ENCODE results near the gene LHFPL2.
"Not testable (repeated sequence)": the region's sequence is repeated elsewhere in the genome, so short reads cannot be mapped to it uniquely, and the experiment has no call there.

Gene LHFPL2

DNA sequence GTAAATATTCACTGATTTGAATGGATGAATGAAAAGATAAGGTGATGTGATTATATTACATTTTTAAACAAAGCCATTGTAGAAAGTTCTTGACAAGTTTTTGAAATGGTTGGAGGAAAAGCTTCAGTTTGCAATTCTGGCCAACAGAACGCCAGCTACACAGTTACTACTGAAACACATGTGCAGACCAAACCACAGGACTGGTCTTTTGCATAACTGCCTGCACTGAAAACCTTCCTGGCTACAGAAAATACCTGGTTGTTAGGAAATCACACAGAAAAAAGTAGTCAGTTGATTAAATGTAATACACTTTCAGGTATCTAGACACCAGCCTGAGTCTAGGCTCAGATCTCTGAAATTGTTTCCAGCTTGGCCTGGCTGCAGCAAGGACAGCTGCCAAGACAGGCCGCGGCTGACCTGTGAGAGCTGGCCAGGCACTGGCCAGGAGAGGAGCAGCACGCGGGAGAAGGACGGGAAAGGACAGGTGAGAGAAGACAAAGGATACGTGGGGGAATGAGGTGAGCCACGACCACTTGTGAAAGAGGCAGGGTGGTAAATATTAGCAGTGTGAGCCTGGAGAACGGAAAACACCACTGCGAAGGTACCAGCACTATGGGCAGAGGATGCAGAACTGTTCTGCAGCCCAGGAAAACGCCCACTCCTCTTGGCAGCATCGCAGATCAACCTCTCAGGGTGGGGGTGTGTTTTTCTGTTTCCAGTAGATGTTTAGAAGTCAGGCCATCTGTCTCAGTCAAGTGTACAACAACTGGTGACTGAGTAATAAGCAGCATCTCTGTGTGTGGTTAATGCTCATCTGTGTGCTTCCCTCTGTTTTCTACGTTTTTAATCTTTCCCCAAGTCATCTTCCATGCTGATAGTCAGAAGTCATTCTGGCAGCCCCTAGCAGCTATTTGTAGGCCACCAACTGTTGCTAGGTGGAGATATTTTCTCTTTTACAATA lies 150.7 kb downstream of the LHFPL2 start:
- no peak for DNase-seq

- DNase-seq: no peak
Measured at GRCh38 chr5:78496373-78496772, 152.2 kb downstream of the LHFPL2 start.

GRCh38 chr5:78495800-78496199 lies 152.8 kb downstream of the LHFPL2 start:
- DNase-seq: no peak

GRCh38 chr5:78492650-78493049 lies 155.9 kb downstream of the LHFPL2 start:
- DNase-seq: no peak

GRCh38 chr5:78492224-78492623 lies 156.3 kb downstream of the LHFPL2 start:
- DNase-seq: no peak

GRCh38 chr5:78490709-78491485 lies 157.7 kb downstream of the LHFPL2 start:
- DNase-seq: no peak

- DNase-seq: no peak
Measured at GRCh38 chr5:78487846-78488245, 160.7 kb downstream of the LHFPL2 start.

GRCh38 chr5:78486218-78486617 lies 162.4 kb downstream of the LHFPL2 start:
- no peak for DNase-seq

DNA sequence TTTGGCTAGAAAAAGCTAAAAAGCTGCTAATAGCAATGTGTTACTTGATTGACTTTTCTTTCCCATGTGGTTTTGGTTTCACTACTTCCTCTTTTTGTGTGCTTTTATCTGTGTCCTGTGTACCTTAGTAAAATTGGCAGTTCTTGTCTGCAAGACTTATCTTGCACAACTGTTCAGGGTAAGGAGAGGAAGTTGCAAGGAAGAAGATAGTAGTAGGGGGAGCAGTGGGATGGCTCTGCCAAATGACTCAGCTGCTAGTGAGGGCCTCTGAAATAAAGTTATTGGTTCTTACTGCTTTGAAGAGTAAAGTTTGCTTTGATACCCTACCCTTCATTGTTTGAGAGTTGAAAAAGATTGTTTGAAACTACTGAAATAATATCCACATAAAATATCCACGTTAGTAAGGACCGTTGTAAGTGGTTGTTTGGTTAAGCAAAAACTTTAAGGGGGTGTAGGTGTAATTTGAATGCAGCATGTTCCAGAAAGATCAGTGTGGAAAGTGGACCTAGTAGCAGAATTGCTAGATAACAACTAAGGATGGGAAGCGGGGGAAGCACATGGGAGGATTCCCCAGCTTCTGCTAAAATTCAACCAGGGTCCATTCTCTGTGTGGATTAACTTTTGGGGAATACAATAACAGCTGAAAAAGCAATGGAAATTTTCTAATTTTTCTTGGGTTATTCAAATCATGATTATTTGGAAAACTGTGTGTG lies 164.6 kb downstream of the LHFPL2 start:
- DNase-seq: no peak

GRCh38 chr5:78482948-78483347 lies 165.6 kb downstream of the LHFPL2 start:
- no peak for DNase-seq

DNA sequence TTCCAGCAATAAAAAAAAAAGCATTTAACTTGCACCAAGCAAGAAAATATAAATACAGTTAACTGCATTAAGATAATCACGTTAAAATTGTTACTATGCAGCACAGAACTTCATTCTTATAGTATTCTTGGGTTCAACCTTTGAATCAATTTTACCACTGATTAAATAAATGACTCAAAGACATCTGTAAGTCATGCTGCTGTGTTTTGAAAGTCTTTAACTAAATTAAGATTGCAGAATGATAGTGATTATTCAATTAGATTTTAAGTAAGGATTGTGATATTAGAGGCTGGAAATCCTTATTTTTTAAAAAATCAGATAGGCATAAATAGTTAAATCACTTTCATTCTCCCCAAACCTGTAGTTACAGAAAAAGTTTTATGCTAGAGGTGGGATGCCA lies 171.8 kb downstream of the LHFPL2 start:
- DNase-seq: no peak

GRCh38 chr5:78475370-78475769 lies 173.2 kb downstream of the LHFPL2 start:
- no peak for DNase-seq

DNA sequence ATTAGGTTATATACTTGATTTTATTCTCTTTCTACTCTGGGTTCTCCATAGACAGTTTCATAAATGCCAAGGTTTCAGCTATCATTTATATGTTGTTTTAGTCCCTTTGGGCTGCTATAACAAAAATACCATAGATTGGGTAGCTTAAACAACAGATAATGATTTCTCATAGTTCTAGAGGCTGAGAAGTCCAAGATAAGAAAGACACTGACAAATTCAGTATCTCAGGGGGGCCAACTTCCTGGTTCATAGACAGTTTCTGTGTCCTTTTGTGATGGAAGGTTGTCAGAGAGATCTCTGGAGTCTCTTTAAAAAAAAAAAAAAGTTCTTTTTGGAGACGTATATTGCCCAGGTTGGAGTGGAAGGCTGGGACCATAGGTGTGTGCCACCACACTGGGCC lies 174.8 kb downstream of the LHFPL2 start:
- DNase-seq: no peak

DNA sequence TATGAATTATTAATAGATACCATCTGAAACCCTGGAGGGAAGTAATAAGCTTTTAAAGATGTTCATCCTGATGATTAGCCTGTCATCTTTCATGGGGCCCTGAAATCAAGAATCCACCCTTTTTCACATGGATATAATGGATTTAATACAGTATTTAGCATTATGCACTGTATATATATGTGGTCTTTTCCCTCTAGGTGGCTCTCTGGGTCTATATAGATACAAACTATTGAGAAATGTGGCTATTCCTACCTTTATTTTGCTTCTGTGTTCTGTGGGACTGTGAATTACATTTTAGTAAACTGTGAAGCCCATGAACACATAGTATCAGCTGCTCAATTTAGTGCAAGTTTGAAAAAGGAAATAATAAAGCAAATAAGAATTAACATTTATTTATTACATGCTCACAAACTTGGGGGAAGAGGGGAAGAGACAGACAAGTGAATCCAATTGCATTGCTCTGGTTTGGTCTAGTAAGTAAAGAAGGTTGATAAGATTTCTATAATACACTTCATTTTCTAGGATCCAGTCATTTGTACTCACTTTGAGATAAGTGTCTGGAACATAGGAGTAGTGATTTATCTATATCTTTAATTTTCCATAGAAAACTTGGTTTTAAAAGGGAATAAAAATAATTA lies 176.0 kb downstream of the LHFPL2 start:
- DNase-seq: no peak

- no peak for DNase-seq
Measured at GRCh38 chr5:78471896-78472295, 176.7 kb downstream of the LHFPL2 start.

GRCh38 chr5:78467752-78468357 lies 180.7 kb downstream of the LHFPL2 start:
- DNase-seq: no peak

DNA sequence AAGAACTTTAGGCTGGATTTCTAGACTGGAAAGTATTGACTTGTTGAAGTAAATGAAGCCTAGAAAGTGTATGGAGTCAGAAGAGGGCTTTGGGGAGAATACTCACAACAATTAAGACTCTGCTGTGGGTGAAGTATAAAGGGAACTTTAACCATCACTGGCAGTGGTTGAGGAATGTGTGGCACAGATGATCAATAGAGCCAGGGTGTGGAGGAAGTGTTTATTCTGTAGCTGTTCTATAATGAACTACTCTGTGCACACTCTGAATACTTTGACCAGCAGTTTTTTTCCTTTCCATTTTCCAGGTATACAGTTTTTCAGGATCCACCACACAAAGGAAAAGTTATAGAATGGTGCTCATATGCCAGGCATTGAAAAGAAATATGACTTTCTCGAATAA lies 181.4 kb downstream of the LHFPL2 start:
- no peak for DNase-seq

DNA sequence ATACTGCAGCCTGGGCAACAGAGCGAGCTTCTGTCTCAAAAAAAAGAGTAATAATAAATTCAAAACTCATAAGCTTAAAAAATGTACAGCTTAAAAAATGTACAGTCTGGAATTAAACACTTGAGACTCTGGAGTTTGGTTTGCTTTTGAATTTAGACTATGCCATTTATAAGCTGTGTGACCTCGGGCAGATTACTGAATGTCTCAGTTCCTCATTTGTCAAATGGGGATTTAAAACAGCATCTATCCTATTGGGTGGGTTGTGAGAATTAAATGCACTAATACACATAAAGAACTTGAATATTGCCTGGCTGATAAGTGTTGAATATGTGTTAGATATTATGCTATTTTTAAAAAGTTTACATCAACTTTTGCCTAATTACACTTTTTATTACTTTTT lies 189.7 kb downstream of the LHFPL2 start:
- DNase-seq: no peak

GRCh38 chr5:78457507-78457906 lies 191.1 kb downstream of the LHFPL2 start:
- not testable (repeated sequence) for DNase-seq

- DNase-seq: no peak
Measured at GRCh38 chr5:78449103-78449502, 199.5 kb downstream of the LHFPL2 start.

DNA sequence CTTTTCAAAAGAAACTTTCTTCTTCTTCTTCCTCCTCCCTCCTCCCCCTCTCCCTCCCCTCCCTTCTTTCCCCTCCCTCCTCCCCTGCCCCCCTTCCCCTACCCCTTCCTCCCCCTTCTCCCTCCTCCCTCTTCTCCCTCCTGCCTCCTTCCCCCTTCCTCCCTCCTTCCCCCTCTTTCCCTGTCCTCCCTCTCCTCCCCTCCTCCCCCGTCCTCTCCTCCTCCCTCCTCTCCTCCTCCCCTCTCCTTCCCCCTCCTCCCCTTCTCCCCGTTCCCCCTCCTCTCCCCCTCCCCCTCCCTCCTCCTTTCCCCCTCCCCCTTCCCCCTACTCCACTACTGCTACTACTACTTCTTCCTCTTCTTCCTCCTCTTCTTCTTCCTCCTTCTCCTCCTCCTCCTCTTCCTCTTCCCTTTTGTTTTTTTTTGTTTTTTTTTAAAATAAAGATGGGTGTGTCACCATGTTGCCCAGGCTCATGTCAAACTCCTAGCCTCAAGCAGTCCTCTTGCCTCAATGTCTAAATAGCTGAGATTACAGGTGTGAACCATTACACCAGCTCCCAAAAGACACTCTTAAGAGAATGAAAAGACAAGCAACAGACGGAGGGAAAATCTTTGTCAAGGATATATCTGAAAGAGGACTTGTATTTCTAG lies 200.7 kb downstream of the LHFPL2 start:
- no peak for DNase-seq
